ENCODE data around the gene FGF8.
A peak's percentile ranks its signal among the peaks of the same experiment; 100 is the strongest.
"Not testable (repeated sequence)": the region's sequence is repeated elsewhere in the genome, so short reads cannot be mapped to it uniquely, and the experiment has no call there.

Gene FGF8

GRCh38 chr10:101789686-101790085, 13.8 kb upstream of the FGF8 start:
- peaks cover 6% of the 10 kb centered on the region for H3K4me1 Mint-ChIP-seq
- peaks cover 100% of the 10 kb centered on the region for H3K36me3 Mint-ChIP-seq
- H3K27ac Mint-ChIP-seq: no peak overlapping the region
- DNase-seq (ENCODE audit: low spot score in 2 of 2) (no peak), ATAC-seq (no peak)
- no peaks in the 10 kb centered on the region for H3K9me3 Mint-ChIP-seq
- no peak overlapping the region for H3K4me3 Mint-ChIP-seq

DNA sequence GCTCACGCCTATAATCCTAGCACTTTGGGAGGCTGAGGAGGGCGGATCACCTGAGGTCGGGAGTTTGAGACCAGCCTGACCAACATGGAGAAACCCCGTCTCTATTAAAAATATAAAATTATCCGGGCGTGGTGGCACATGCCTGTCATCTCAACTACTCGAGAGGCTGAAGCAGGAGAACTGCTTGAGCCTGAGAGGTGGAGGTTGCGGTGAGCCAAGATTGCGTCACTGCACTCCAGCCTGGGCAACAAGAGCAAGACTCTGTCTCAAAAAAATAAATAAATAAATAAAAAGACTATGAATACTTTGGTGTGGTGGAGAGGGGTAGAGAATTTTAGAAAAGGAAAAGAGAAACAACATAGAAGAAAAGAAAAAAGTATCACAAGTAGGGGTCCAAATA, 13.3 kb upstream of the FGF8 start:
- H3K36me3 Mint-ChIP-seq: peaks cover 98% of the 10 kb centered on the region
- not testable (repeated sequence) for H3K4me1 Mint-ChIP-seq

DNA sequence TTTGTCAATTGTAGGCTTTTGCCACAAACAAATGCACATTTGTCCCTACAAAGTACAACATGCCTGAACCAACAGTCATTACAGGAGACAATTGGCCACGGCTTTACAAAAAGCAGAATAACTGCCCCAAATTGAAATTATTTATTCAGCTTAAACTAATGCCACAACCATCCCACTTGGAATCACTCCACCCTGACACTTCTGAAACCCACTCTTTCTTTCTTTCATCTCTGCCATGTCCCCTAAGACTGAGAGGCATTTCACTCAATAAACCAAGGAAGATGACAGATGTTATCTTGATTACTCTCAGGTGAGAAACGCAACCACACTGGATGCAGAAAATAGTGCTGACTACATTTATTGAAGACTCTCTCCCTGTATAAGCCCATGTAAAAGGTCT, 9.9 kb upstream of the FGF8 start:
- no peak overlapping the region for H3K4me3 Mint-ChIP-seq
- no peak overlapping the region for H3K27ac Mint-ChIP-seq
- DNase-seq (ENCODE audit: low spot score in 2 of 2): no peak
- H3K9me3 Mint-ChIP-seq: no peaks in the 10 kb centered on the region
- H3K4me1 Mint-ChIP-seq: peaks cover 38% of the 10 kb centered on the region
- H3K36me3 Mint-ChIP-seq: peaks cover 88% of the 10 kb centered on the region
- ATAC-seq: no peak

More for the DNA sequence above, 13.3 kb upstream of the FGF8 start:
- ATAC-seq; DNase-seq (ENCODE audit: low spot score in 2 of 2); H3K9me3 Mint-ChIP-seq; H3K27ac Mint-ChIP-seq; H3K4me3 Mint-ChIP-seq: not testable (repeated sequence)

GRCh38 chr10:101784558-101784957, 8.6 kb upstream of the FGF8 start:
- no peak for DNase-seq (ENCODE audit: low spot score in 2 of 2)
- Mint-ChIP-seq H3K36me3 (peaks cover 76% of the 10 kb centered on the region), H3K4me1 (peaks cover 49% of the 10 kb centered on the region), H3K9me3 (no peaks in the 10 kb centered on the region), H3K4me3 (peak overlapping the region; percentile 100), H3K27ac (peak overlapping the region; percentile 57)
- no peak for ATAC-seq

DNA sequence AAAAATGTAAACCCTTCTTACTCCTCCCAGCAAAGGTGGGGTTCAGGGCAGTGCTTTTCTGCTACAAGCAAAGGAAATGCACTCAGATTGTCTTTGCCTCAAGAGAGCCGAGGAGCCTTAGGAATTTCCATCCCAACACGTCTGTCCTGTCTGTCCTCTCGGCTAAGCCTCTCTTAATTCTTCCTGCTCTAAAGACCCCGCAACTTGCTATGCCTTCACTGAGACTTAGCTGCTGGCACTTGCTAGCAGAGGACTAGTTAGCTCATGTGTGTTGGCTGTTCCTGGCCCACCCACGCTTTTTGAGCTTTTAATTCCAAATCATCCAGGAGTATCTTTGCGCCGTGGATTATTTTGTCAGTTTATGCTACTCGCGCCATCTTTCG, 7.8 kb upstream of the FGF8 start:
- H3K36me3 Mint-ChIP-seq: peaks cover 67% of the 10 kb centered on the region
- H3K4me1 Mint-ChIP-seq: peaks cover 57% of the 10 kb centered on the region
- DNase-seq (ENCODE audit: low spot score in 2 of 2) (no peak), ATAC-seq (no peak)
- peak overlapping the region; percentile 100 for H3K27ac Mint-ChIP-seq
- no peaks in the 10 kb centered on the region for H3K9me3 Mint-ChIP-seq
- H3K4me3 Mint-ChIP-seq: peak overlapping the region; percentile 100

GRCh38 chr10:101782811-101783735, 7.2 kb upstream of the FGF8 start, which contains the start of gene NPM3:
NPM3 (minus strand) TSS chr10:101783446; CDS start chr10:101783390, 56 bp downstream.
- H3K36me3 Mint-ChIP-seq: peaks cover 61% of the 10 kb centered on the region
- ATAC-seq (peak; percentile 86), DNase-seq (ENCODE audit: low spot score in 2 of 2) (peak; percentile 69 to 90)
- peak within 1 kb of the TSS; percentile 100 for H3K4me3 Mint-ChIP-seq
- H3K4me1 Mint-ChIP-seq: peaks cover 60% of the 10 kb centered on the region
- no peaks in the 10 kb centered on the region for H3K9me3 Mint-ChIP-seq
- H3K27ac Mint-ChIP-seq: peak within 1 kb of the TSS; percentile 100

DNA sequence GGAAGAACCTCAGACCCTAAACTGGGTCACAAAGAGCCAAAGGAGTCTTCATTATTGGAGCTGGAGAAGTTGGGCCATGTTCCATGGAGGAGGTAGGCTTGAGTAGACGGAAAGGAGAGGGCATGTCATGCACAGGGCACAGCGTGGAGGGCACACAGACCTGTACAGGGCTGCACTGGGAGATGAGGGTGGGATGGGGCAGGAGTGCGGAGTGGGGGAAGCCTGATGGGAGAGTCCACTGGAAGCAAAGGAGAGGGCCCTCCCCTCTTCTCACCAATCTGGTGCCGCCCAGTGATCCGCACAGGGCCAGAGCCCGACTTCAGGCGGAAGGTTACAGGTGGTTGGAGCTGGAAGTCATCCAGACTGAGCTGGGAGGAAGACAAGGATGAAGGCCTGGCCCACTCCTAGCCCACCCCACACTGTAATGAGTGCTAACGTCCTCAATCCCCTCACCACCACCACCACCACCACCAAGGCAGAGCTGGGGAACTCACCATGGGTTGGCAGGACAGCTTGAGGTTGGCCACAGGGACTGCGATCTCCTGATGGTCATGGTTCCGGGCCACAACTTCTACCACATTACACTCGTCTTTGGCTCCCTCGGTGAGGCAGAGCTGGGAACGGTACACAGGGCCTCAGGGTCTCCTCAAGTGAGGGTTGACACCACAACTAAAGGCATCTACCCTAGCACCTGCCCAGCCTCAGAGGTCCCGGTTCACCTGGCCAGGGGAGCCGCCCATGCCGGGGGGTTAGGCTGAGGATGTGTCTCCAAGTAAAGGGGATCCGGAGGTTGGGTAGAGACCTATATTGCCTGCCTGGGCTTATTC, 6.3 kb upstream of the FGF8 start:
- Mint-ChIP-seq H3K9me3 (no peaks in the 10 kb centered on the region), H3K4me3 (peak overlapping the region; percentile 100), H3K36me3 (peaks cover 52% of the 10 kb centered on the region), H3K27ac (peak overlapping the region; percentile 100), H3K4me1 (peaks cover 60% of the 10 kb centered on the region)
- no peak for ATAC-seq
- peak in 1 of 2 donors; percentile 57 for DNase-seq (ENCODE audit: low spot score in 2 of 2)

DNA sequence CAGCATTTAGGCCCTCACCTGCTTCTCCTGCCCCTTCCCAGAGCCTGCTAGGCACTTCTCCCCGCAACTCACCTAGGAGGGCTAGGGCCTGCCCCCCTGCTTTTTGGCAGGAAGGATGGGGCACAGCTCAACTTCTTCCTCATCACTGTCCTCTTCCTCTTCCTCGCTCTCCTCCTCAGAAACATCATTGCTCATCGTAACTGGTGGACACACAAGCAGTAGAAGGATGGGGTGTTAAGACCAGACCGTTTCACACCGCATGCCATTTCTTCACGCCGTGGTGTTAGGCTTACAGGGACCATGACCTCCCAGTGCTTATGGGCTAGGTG, 5.7 kb upstream of the FGF8 start:
- H3K36me3 Mint-ChIP-seq: peaks cover 46% of the 10 kb centered on the region
- peak overlapping the region; percentile 100 for H3K27ac Mint-ChIP-seq
- peaks cover 64% of the 10 kb centered on the region for H3K4me1 Mint-ChIP-seq

GRCh38 chr10:101780818-101781654, 5.1 kb upstream of the FGF8 start:
- DNase-seq (ENCODE audit: low spot score in 2 of 2) (peak; percentile 61 to 85), ATAC-seq (peak; percentile 66)
- peaks cover 64% of the 10 kb centered on the region for H3K4me1 Mint-ChIP-seq
- H3K27ac Mint-ChIP-seq: no peak overlapping the region
- peaks cover 40% of the 10 kb centered on the region for H3K36me3 Mint-ChIP-seq
- H3K9me3 Mint-ChIP-seq: no peaks in the 10 kb centered on the region
- H3K4me3 Mint-ChIP-seq: peak overlapping the region; percentile 100

More for the DNA sequence above, 5.7 kb upstream of the FGF8 start:
- DNase-seq (ENCODE audit: low spot score in 2 of 2) (no peak), ATAC-seq (no peak)
- no peaks in the 10 kb centered on the region for H3K9me3 Mint-ChIP-seq
- peak overlapping the region; percentile 100 for H3K4me3 Mint-ChIP-seq

- Mint-ChIP-seq H3K36me3 (peaks cover 33% of the 10 kb centered on the region), H3K4me3 (peak overlapping the region; percentile 100), H3K9me3 (no peaks in the 10 kb centered on the region), H3K4me1 (peaks cover 59% of the 10 kb centered on the region), H3K27ac (no peak overlapping the region)
- DNase-seq (ENCODE audit: low spot score in 2 of 2) (no peak), ATAC-seq (no peak)
Observed at GRCh38 chr10:101780187-101780817, 4.4 kb upstream of the FGF8 start.

DNA sequence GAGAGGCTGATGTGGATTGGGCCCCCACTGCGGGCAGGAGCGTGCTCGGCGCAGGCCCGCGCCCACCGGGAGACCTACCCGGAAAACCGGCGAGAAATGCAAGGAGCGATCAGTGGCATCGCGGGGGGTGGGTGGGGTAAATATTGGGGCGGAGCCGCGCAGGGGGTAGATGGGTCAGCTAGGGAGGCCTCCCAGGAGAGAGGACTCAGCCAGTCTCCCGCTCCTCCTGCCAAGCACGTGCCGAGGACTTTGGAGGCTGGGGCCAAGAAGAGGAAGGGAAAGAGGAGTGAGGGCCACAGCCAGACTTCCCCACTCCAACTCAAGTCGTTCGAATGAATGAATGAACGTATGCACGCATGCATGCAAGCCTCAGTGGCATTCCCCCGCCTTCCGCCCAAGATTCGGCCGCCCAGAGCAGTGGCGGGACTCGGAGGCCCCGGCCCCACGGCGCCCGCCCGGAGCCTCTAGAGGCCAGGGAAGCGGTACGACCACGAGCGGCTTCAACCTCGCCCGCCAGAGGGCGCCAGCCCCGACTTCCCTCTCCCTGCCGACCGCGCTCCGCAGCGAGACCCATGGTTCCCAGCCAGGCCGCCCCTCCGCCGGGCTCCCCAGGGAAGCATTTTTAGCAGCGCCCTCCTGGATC, 3.8 kb upstream of the FGF8 start:
- Mint-ChIP-seq H3K36me3 (peaks cover 27% of the 10 kb centered on the region), H3K4me3 (peak overlapping the region; percentile 100), H3K9me3 (no peaks in the 10 kb centered on the region), H3K27ac (no peak overlapping the region), H3K4me1 (peaks cover 63% of the 10 kb centered on the region)
- ATAC-seq: peak; percentile 74
- peak; percentile 91 to 94 for DNase-seq (ENCODE audit: low spot score in 2 of 2)

DNA sequence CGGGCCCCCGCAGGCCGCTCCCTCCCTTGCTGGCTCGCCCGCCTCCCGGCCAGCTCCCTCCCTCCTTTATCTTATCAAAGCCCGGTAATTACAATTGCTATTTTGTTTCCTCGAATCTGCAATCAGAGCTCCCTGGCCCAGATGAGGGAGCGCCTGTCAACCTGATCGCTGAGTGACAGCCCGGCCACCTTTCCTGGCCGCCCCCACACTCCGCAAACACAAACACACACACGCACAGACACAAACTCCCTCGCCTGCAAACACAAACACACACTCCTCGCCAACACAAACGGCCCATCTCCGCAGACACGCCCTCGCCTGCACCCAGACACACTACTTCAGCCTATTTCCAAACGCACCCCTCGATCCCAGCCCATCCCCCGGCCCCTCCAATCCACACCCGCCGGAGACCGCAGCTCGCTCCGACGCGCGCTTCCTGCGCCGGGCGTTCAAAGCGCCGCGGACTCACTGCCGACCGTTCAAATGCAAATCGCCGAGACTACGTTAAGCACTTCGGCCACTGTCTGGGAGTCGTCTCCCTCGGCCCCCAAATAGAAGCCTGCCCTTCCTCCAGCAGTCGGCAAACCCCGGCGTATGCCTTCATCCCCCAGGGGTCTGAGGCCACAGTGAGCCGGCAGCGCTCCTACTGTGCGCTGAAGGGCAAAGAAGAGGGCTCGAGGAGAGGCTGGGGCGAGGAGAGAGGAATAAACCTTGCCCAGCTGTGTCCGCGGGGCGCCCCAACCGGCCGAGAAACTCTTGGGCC, 3.0 kb upstream of the FGF8 start:
- H3K36me3 Mint-ChIP-seq: peaks cover 22% of the 10 kb centered on the region
- no peak overlapping the region for H3K27ac Mint-ChIP-seq
- H3K4me3 Mint-ChIP-seq: peak overlapping the region; percentile 100
- no peak for ATAC-seq
- peaks cover 65% of the 10 kb centered on the region for H3K4me1 Mint-ChIP-seq
- H3K9me3 Mint-ChIP-seq: no peaks in the 10 kb centered on the region
- peak in 1 of 2 donors; percentile 58 for DNase-seq (ENCODE audit: low spot score in 2 of 2)

DNA sequence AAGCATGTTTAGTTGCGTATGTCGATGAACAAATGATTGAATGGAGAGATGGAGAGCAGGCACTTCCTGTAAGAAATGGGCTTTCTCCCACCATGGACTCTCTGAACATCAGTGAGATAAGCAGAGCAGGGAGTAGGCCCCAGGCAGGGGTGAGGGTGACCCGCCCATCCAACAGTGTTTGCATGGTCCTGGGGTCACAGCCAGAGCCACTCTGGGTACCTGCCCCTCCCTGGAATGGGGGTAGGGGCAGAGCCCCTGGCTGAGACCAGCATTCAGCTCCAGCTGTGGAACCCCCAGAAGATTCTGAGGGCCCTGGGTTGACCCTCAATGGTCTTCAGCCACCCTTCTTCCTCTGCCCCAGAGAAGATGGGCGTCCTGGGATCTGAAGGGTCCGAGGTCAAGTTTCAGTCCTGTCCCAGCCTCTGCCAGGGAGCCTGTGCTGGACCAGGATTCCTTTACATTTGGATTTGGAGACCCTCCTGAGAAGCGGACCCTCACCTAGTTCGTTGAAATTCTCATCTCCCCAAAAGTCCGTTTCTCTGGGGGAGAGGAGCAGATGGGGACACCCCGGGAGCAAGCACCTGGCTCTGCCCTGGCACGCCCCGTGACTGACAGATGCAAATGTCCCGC, 2.4 kb upstream of the FGF8 start:
- no peak for ATAC-seq
- no peak for DNase-seq (ENCODE audit: low spot score in 2 of 2)
- peaks cover 65% of the 10 kb centered on the region for H3K4me1 Mint-ChIP-seq
- H3K27ac Mint-ChIP-seq: no peak overlapping the region
- peaks cover 15% of the 10 kb centered on the region for H3K36me3 Mint-ChIP-seq
- no peaks in the 10 kb centered on the region for H3K9me3 Mint-ChIP-seq
- peak overlapping the region; percentile 100 for H3K4me3 Mint-ChIP-seq

All from stimulated activated effector memory CD8-positive, alpha-beta T cell treated with anti-CD3 and anti-CD28 coated beads, Interleukin-12 subunit alpha, Interleukin-12 subunit beta, amount 100 ng/mL, for 72 hours (primary cell).